ENCODE results near the gene PRSS2. TPM values are rescaled to one million over a fixed set of nuclear protein-coding genes. Genes with fewer than 3 reads are reported as not detected.
"Not testable (repeated sequence)": the region's sequence is repeated elsewhere in the genome, so short reads cannot be mapped to it uniquely, and the experiment has no call there.

PRSS2 gene
- total RNA-seq, 1 donor from 2014 or later, result not detected

GRCh38 chr7:142750321-142750938, 20.3 kb upstream of the PRSS2 start:
- Mint-ChIP-seq H3K27me3 (ENCODE audit: low read depth) (peaks cover 11% of the 10 kb centered on the region), H3K9me3 (no peaks in the 10 kb centered on the region), H3K27ac (no peak overlapping the region), H3K4me1 (ENCODE audit: low read depth) (no peaks in the 10 kb centered on the region), H3K36me3 (ENCODE audit: low read depth) (no peaks in the 10 kb centered on the region), H3K4me3 (ENCODE audit: low read depth) (no peak overlapping the region)
- intact Hi-C loops (cut with micrococcal nuclease), result no loop called here
- DNase-seq (ENCODE audit: low spot score), result no peak

- intact Hi-C loops (cut with micrococcal nuclease); DNase-seq (ENCODE audit: low spot score); H3K27ac Mint-ChIP-seq; H3K36me3 Mint-ChIP-seq (ENCODE audit: low read depth); H3K27me3 Mint-ChIP-seq (ENCODE audit: low read depth); H3K4me1 Mint-ChIP-seq (ENCODE audit: low read depth); H3K9me3 Mint-ChIP-seq; H3K4me3 Mint-ChIP-seq (ENCODE audit: low read depth): not testable (repeated sequence)
Measured at GRCh38 chr7:142751526-142752175, 19.1 kb upstream of the PRSS2 start.

- no peaks in the 10 kb centered on the region for H3K9me3 Mint-ChIP-seq
- peaks cover 5% of the 10 kb centered on the region for H3K27me3 Mint-ChIP-seq (ENCODE audit: low read depth)
- H3K4me3 Mint-ChIP-seq (ENCODE audit: low read depth), result no peak overlapping the region
- no peak overlapping the region for H3K27ac Mint-ChIP-seq
- DNase-seq (ENCODE audit: low spot score), result no peak
- no peaks in the 10 kb centered on the region for H3K4me1 Mint-ChIP-seq (ENCODE audit: low read depth)
- intact Hi-C loops (cut with micrococcal nuclease), result no loop called here
- no peaks in the 10 kb centered on the region for H3K36me3 Mint-ChIP-seq (ENCODE audit: low read depth)
Measured at GRCh38 chr7:142752376-142753225, 18.2 kb upstream of the PRSS2 start.

GRCh38 chr7:142753366-142753765, 17.4 kb upstream of the PRSS2 start:
- no peaks in the 10 kb centered on the region for H3K4me1 Mint-ChIP-seq (ENCODE audit: low read depth)
- no peak for DNase-seq (ENCODE audit: low spot score)

GRCh38 chr7:142753925-142754491, 16.8 kb upstream of the PRSS2 start:
- H3K36me3 Mint-ChIP-seq (ENCODE audit: low read depth); DNase-seq (ENCODE audit: low spot score); H3K4me3 Mint-ChIP-seq (ENCODE audit: low read depth); H3K4me1 Mint-ChIP-seq (ENCODE audit: low read depth); intact Hi-C loops (cut with micrococcal nuclease); H3K27me3 Mint-ChIP-seq (ENCODE audit: low read depth); H3K27ac Mint-ChIP-seq; H3K9me3 Mint-ChIP-seq: not testable (repeated sequence)

More at GRCh38 chr7:142753366-142753765, 17.4 kb upstream of the PRSS2 start:
- no peaks in the 10 kb centered on the region for H3K36me3 Mint-ChIP-seq (ENCODE audit: low read depth)
- no peak overlapping the region for H3K4me3 Mint-ChIP-seq (ENCODE audit: low read depth)
- peaks cover 5% of the 10 kb centered on the region for H3K27me3 Mint-ChIP-seq (ENCODE audit: low read depth)
- intact Hi-C loops (cut with micrococcal nuclease), result no loop called here
- H3K27ac Mint-ChIP-seq, result no peak overlapping the region
- no peaks in the 10 kb centered on the region for H3K9me3 Mint-ChIP-seq

- H3K9me3 Mint-ChIP-seq, result no peaks in the 10 kb centered on the region
- no peaks in the 10 kb centered on the region for H3K36me3 Mint-ChIP-seq (ENCODE audit: low read depth)
- intact Hi-C loops (cut with micrococcal nuclease), result no loop called here
- peaks cover 5% of the 10 kb centered on the region for H3K27me3 Mint-ChIP-seq (ENCODE audit: low read depth)
- H3K4me3 Mint-ChIP-seq (ENCODE audit: low read depth), result no peak overlapping the region
- H3K27ac Mint-ChIP-seq, result no peak overlapping the region
- no peaks in the 10 kb centered on the region for H3K4me1 Mint-ChIP-seq (ENCODE audit: low read depth)
- no peak for DNase-seq (ENCODE audit: low spot score)
Measured at GRCh38 chr7:142754681-142755575, 15.8 kb upstream of the PRSS2 start.

- H3K4me3 Mint-ChIP-seq (ENCODE audit: low read depth); H3K9me3 Mint-ChIP-seq; intact Hi-C loops (cut with micrococcal nuclease); H3K27me3 Mint-ChIP-seq (ENCODE audit: low read depth); H3K27ac Mint-ChIP-seq; H3K36me3 Mint-ChIP-seq (ENCODE audit: low read depth); H3K4me1 Mint-ChIP-seq (ENCODE audit: low read depth); DNase-seq (ENCODE audit: low spot score): not testable (repeated sequence)
Measured at GRCh38 chr7:142758312-142758711, 12.5 kb upstream of the PRSS2 start.

- peaks cover 4% of the 10 kb centered on the region for H3K27me3 Mint-ChIP-seq (ENCODE audit: low read depth)
- no peak overlapping the region for H3K4me3 Mint-ChIP-seq (ENCODE audit: low read depth)
- H3K36me3 Mint-ChIP-seq (ENCODE audit: low read depth), result no peaks in the 10 kb centered on the region
- H3K4me1 Mint-ChIP-seq (ENCODE audit: low read depth), result no peaks in the 10 kb centered on the region
- no peak overlapping the region for H3K27ac Mint-ChIP-seq
- no peaks in the 10 kb centered on the region for H3K9me3 Mint-ChIP-seq
- no peak for DNase-seq (ENCODE audit: low spot score)
- intact Hi-C loops (cut with micrococcal nuclease), result no loop called here
Measured at GRCh38 chr7:142759433-142759832, 11.3 kb upstream of the PRSS2 start.

- no peak for DNase-seq (ENCODE audit: low spot score)
- Mint-ChIP-seq H3K4me1 (ENCODE audit: low read depth) (no peaks in the 10 kb centered on the region), H3K27ac (no peak overlapping the region), H3K9me3 (no peaks in the 10 kb centered on the region), H3K27me3 (ENCODE audit: low read depth) (peaks cover 4% of the 10 kb centered on the region), H3K4me3 (ENCODE audit: low read depth) (no peak overlapping the region), H3K36me3 (ENCODE audit: low read depth) (no peaks in the 10 kb centered on the region)
- intact Hi-C loops (cut with micrococcal nuclease), result no loop called here
Measured at GRCh38 chr7:142760071-142760642, 10.6 kb upstream of the PRSS2 start.

GRCh38 chr7:142761606-142762005, 9.2 kb upstream of the PRSS2 start:
- DNase-seq (ENCODE audit: low spot score); H3K27me3 Mint-ChIP-seq (ENCODE audit: low read depth); H3K4me3 Mint-ChIP-seq (ENCODE audit: low read depth); H3K9me3 Mint-ChIP-seq; intact Hi-C loops (cut with micrococcal nuclease); H3K27ac Mint-ChIP-seq; H3K36me3 Mint-ChIP-seq (ENCODE audit: low read depth); H3K4me1 Mint-ChIP-seq (ENCODE audit: low read depth): not testable (repeated sequence)

GRCh38 chr7:142762104-142762503, 8.7 kb upstream of the PRSS2 start:
- Mint-ChIP-seq H3K27me3 (ENCODE audit: low read depth) (peaks cover 4% of the 10 kb centered on the region), H3K36me3 (ENCODE audit: low read depth) (no peaks in the 10 kb centered on the region), H3K27ac (no peak overlapping the region), H3K4me1 (ENCODE audit: low read depth) (no peaks in the 10 kb centered on the region), H3K9me3 (no peaks in the 10 kb centered on the region), H3K4me3 (ENCODE audit: low read depth) (no peak overlapping the region)
- intact Hi-C loops (cut with micrococcal nuclease), result no loop called here
- no peak for DNase-seq (ENCODE audit: low spot score)

GRCh38 chr7:142767451-142767850, 3.3 kb upstream of the PRSS2 start:
- intact Hi-C loops (cut with micrococcal nuclease), result no loop called here
- DNase-seq (ENCODE audit: low spot score), result no peak
- Mint-ChIP-seq H3K27ac (no peak overlapping the region), H3K36me3 (ENCODE audit: low read depth) (no peaks in the 10 kb centered on the region), H3K27me3 (ENCODE audit: low read depth) (peaks cover 1% of the 10 kb centered on the region), H3K4me1 (ENCODE audit: low read depth) (peaks cover 7% of the 10 kb centered on the region), H3K4me3 (ENCODE audit: low read depth) (no peak overlapping the region), H3K9me3 (no peaks in the 10 kb centered on the region)
